Activated CD4-positive, alpha-beta T cell treated with anti-CD3 and anti-CD28 coated beads, Interleukin-2, amount 50 U/mL, for 24 hours (primary cell): ENCODE results near the gene DHX16.

Experiments used
- DNase-seq, 2 donors: peaks; one replicate each; pipeline ENCODE4 v3.0.0-alpha.2; 2020; ENCODE audit warnings: low read depth in 1 of 2, low spot score in 1 of 2

DHX16 gene

DNA sequence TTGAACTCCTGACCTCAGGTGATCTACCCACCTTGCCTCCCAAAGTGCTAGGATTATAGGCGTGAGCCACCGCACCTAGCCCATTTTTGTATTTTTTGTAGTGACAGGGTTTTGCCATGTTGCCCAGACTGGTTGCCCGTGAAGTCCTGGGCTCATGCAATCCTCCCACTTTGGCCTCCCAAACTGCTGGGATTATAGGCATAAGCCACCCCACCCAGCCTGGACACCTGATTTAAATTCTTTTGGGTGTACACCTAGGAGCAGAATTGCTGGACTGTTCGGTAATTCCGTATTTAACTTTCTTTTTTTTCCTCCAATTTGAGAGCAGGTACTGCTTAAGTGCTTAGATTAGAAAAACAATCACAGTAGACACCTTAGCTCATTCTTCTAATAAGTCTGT is 23.6 kb upstream of the DHX16 start:
- DNase-seq, result no peak

GRCh38 chr6:30691208-30691847 is 18.5 kb upstream of the DHX16 start:
- no peak for DNase-seq

DNA sequence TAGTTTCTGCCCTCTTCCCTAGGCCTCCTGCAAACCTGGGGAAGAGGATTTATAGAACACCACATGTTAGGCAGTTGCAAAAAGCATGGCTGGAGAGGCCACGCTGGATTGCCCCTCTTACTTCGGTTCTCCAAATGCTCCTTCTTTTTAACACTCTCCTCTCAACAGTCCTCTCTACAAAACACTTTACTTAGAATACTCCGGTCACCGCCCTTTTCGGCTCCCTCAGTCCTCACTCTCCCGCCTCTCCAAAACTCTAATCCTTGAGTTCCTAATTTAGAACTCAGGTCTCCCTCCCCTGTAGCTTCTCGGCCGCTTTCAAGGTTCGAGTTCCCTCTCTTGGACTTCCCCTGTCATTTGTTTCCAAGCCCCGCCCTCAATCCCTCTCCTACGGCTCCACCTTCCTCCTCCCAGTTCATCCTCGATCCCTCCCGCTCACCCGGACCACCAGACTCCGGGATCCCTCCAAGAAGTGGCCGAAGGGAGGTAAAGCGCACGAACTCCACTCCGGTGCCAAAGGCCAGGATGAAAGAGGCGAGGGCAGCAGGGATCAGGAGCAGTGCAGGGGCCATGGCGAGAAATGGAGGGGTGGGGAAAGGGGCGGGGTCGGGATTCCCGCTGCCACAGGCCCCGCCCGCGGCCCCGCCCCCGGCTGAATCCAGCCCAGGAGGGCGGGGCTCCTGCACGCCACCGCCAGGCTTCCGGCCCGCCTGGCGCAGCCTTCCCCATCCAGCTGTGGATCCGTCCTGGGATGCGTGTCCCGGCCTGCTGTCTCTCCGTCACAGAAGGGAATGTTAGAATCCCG is 17.8 kb upstream of the DHX16 start, which contains the start of gene NRM:
Gene NRM (minus strand): TSS at position 582 of the 805 bp plus-strand sequence. CDS start 10 bp downstream, at position 572.
- peak; percentile 58 to 59 for DNase-seq

DNA sequence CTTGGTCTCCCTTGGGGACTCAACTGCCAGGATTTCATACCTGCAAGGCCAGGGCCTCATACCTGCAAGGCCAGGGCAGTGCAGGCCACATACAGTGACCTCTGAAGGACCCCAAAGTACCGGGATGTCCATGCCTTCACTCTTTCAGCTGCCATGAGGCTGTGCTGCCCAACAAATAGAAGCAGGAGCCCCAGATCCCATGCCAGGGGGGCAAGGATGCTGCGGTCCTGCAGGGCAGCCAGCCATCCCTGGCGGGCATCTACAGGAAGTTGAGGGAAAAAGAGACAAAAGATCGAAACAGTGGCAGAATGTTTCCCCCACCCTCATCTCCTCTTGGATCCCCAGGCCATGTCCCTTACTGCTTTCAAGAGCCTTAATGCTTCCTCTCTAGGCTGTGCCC is 17.2 kb upstream of the DHX16 start:
- DNase-seq, result no peak

- no peak for DNase-seq
These were observed 16.4 kb upstream of the DHX16 start for GRCh38 chr6:30689022-30689865.

- no peak for DNase-seq
These were observed 15.8 kb upstream of the DHX16 start for GRCh38 chr6:30688569-30688968.

- no peak for DNase-seq
These were observed 15.0 kb upstream of the DHX16 start for GRCh38 chr6:30687659-30688431.

GRCh38 chr6:30686908-30687658 is 14.3 kb upstream of the DHX16 start:
- peak; percentile 62 to 74 for DNase-seq

DNA sequence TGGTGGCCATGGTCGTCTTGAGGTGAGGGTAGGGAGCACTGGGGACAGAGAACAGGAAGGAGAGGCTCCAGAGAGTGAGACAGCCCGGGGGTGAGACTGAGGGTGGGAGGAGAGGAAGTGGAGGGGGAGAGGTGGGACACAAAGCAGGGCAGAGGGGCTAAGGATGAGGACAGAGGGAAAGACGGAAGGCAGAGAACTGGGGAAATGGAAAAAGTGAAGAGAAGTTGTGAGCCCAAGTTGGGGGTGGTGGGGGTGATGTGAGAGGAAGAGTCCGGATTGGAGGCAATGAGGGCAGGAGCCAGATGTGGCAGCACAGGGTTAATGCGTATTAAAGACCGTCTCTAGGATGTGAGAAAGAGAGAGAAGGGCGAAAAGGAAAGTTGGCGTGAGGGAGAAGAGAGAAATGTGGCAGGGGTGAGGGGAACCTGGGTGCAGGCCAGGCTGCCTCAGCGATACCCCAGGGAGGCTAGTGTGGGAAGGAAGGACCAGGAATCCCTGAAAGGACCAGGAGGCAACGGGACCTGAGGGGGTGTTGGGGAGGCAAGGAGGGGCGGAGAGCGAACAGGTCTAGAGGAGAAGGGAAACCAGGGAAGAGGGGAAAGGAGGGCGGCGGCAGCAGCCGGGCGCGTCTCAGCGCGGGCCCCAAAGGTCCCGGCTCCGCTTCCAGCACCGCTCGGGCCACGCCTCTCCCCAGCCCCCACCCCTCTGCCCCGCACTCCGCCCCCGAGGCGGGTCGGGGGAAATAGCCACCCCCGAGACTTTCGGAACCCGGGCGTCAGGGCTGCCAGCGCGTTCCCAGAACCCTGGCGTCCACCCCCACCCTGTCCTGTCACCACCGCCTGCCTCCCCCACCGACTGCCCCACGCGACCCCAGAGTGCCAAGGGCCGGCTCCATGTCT is 13.5 kb upstream of the DHX16 start, which contains the start of gene PPP1R18:
Gene PPP1R18 (minus strand): TSS at position 637 of the 899 bp plus-strand sequence. CDS start 627 bp downstream, at position 10.
- peak; percentile 76 to 83 for DNase-seq

DNA sequence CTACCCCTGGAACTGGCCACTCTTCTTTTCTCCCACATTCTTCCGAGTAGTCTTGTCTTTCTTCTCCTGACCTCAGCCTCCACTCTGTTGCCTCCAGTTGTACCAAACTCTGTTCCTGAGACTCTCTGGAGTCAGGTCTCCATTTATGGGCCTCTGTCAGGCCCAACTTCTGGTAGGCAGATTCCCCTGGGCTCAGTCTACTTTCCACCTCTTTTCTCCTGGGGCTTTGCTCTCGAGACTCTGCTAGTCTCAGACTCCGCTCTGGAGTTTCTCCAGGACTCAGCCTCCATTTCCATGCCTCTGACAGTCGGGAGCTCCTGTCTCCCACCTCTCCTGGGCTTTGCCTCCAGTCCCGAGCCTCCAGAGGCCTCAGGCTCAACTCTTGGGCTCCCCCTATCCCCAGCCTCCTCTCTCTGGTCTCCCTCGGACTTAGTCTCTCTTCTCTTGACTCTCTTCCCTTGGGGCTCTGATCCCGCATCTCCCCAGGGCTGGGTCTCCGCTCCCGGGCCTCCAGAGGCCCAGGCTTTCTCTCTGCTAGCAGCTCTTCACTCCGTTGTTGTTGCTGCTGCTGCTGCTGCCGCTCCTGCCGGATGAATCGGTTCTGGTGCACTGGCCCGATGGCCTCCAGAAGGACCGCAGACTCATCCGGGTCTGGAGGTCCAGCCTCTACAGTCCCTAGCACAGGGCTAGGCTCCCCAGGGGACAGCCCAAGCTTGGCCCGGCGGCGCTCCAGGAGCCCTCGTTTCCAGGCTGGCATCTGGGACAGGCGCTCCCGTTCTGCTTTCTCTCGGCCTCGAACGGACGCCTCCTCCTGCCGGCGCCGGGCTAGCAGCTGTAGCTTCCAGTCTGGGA is 12.6 kb upstream of the DHX16 start:
- DNase-seq, result no peak

- DNase-seq, result peak in 1 of 2 donors; percentile 39
These were observed 11.8 kb upstream of the DHX16 start for GRCh38 chr6:30684386-30685156.

DNA sequence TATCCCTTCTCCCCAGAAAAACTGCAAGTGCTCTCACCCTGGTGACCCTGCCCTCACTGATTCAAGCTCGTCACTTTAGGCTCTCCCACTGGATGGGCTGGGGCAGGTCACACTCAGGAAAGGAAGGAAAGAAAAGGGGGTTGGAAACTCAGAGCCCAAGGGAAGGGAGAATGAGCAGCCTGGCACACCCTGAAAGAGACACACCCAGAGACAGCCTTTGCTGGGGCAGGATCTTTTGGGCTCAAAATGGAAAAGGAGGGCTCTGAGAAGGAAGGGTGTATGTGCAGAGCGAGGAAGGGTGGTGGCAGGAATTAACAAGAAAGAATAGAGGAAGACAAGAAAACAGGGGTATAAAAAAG is 11.2 kb upstream of the DHX16 start:
- no peak for DNase-seq

DNA sequence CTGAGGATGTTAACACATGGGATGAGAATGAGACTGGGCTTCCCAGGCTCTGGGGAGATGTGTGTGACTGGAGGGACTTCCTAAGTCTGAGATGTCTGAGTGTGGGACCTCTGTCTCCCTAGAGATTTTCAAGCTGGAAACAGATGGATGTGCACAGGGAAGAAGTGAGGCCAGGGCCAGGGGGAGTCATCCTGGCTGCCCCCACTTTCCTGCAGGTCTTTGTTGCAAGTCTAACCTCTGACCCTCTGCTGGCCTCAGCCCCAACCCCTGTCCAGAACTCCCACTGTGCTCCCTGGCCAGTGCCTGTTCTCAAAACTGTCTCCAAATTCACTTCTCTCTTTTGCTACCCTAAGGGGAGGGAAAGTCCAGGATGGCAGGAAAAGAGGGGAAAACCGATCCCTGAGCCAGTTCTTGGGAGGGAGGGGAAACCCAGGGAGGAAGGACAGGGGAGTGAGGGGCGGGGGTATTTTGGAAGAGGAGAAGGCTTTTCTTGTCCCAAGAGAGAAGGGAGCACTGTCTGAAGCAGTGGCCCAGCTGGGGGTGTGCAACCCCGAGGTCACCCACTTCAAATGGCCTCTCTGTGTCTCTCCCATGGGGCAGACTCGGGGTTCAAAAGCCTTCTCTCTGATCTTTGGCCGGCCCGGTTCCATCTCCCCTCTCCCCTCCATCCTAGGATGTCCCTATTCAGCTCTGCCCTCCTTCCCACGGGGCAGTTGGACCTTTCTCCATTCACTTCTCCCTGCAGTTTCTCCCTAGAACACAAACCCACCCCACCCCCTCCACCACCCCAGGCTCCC is 10.6 kb upstream of the DHX16 start:
- no peak for DNase-seq

GRCh38 chr6:30682143-30683117 is 9.6 kb upstream of the DHX16 start:
- DNase-seq, result peak; percentile 60 to 76

DNA sequence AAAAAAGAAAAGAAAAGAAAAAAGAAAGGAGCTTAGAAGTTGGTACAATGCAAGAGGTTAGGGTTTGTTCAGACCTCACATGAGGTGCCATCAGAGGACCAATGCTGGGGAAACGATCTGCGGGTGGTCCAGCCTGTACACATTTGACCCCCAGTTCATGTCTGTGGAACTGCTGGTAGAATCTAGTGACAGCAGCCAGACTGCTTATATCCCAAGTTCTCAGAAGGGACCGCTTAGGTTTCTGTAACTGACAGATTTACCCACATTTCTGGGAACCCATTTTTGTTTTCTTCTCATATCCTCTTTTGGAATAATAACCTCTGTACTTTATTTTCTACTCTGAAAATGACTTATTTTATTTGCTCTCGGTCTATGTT is 8.9 kb upstream of the DHX16 start:
- DNase-seq, result no peak
